IMR-90 (cell line): ENCODE data around the gene LRP3. TPM values are rescaled to one million over a fixed set of nuclear protein-coding genes. Genes with fewer than 3 reads are reported as not detected.

Source experiments
- ATAC-seq: fragments of 200-7000 bp; cut with Tn5 transposase; 2 replicates; pipeline ENCODE4 v1.9.1; 2020; ENCODE audit warnings: low read depth, mild to moderate bottlenecking, moderate library complexity
- BruUV-seq: library from RNA; stranded (reverse); fragments of 400-500 nt; replicated peaks from 2 replicates; lab custom pipeline; 2021; lab: Mats Ljungman, UMichigan
- CTCF ChIA-PET: fragments of 300-600 bp; formaldehyde crosslinking; extraction: SDS; loops from one replicate; lab custom pipeline; 2021; ENCODE audit warnings: antibody characterized with exemption; lab: Yijun Ruan, JAX
- POLR2A ChIA-PET: fragments of 300-600 bp; sonication (Branson Sonifier 250); formaldehyde crosslinking; loops from one replicate; lab custom pipeline; 2022; ENCODE audit warnings: antibody characterized with exemption; ENCODE audit not compliant: unreplicated experiment; lab: Charles Lee
- DNase-seq: peaks from one replicate; pipeline ENCODE4 v3.0.0; 2013
- H2AFZ ChIP-seq: replicated peaks from 2 replicates; pipeline ENCODE3; 2013; ENCODE audit warnings: low read length, mild to moderate bottlenecking; ENCODE audit not compliant: poor library complexity
- H2AK5ac ChIP-seq: 2 replicates; pipeline ENCODE4 v1.6.1; 2013; ENCODE audit warnings: low read depth, low read length, inconsistent platforms
- H2AK9ac ChIP-seq: replicated peaks from 2 replicates; pipeline ENCODE3; 2013; ENCODE audit warnings: mild to moderate bottlenecking, low read depth, low read length, moderate library complexity; ENCODE audit not compliant: poor library complexity
- H2BK120ac ChIP-seq: 2 replicates; pipeline ENCODE4 v1.6.1; 2013; ENCODE audit warnings: low read depth, low read length, inconsistent platforms
- H2BK15ac ChIP-seq: 3 replicates; pipeline ENCODE4 v1.6.1; 2013; ENCODE audit warnings: low read depth, low read length, inconsistent platforms
- H2BK20ac ChIP-seq: 2 replicates; pipeline ENCODE4 v1.6.1; 2013; ENCODE audit warnings: low read depth, mild to moderate bottlenecking, inconsistent platforms, low read length, moderate library complexity
- H2BK5ac ChIP-seq: 2 replicates; pipeline ENCODE4 v1.6.1; 2013; ENCODE audit warnings: mild to moderate bottlenecking, low read depth, low read length, inconsistent platforms; ENCODE audit not compliant: poor library complexity, severe bottlenecking
- H3K14ac ChIP-seq: replicated peaks from 2 replicates; pipeline ENCODE4 v1.6.1; 2013; ENCODE audit warnings: low read depth, low read length, inconsistent platforms
- H3K18ac ChIP-seq: 2 replicates; pipeline ENCODE4 v1.6.1; 2013; ENCODE audit warnings: low read depth, low read length, control low read depth
- H3K23ac ChIP-seq: 2 replicates; pipeline ENCODE4 v1.6.1; 2013; ENCODE audit warnings: low read depth, low read length, inconsistent platforms
- H3K27ac ChIP-seq: 2 replicates; pipeline ENCODE4 v1.5.1; 2013; ENCODE audit warnings: mild to moderate bottlenecking, control low read depth, low read length; ENCODE audit not compliant: insufficient read depth
- H3K27me3 ChIP-seq: 2 replicates; pipeline ENCODE4 v1.6.1; 2013; ENCODE audit warnings: low read length; ENCODE audit not compliant: control insufficient read depth, insufficient read depth
- H3K36me3 ChIP-seq: 2 replicates; pipeline ENCODE4 v1.6.1; 2013; ENCODE audit warnings: low read length, mixed read lengths; ENCODE audit not compliant: control insufficient read depth, insufficient read depth
- H3K4ac ChIP-seq: 2 replicates; pipeline ENCODE4 v1.6.1; 2013; ENCODE audit warnings: low read depth, low read length, inconsistent platforms
- H3K4me1 ChIP-seq: 2 replicates; pipeline ENCODE4 v1.6.1; 2013; ENCODE audit warnings: low read length, mixed read lengths; ENCODE audit not compliant: control insufficient read depth, insufficient read depth
- H3K4me2 ChIP-seq: 2 replicates; pipeline ENCODE4 v1.6.1; 2013; ENCODE audit warnings: low read depth, mild to moderate bottlenecking, control low read depth, low read length, moderate library complexity
- H3K4me3 ChIP-seq: 2 replicates; pipeline ENCODE4 v1.5.1; 2013; ENCODE audit warnings: low read depth, mild to moderate bottlenecking, control low read depth, low read length, moderate library complexity; ENCODE audit not compliant: insufficient read depth
- H3K56ac ChIP-seq: 2 replicates; pipeline ENCODE4 v1.6.1; 2013; ENCODE audit warnings: low read length, inconsistent platforms; ENCODE audit not compliant: insufficient read depth; ENCODE audit errors: extremely low read depth
- H3K79me1 ChIP-seq, 2 experiments: 2 replicates each; pipeline ENCODE4 v1.6.1; 2013; ENCODE audit warnings: low read length in 2 of 2, inconsistent platforms in 1 of 2, low read depth in 1 of 2
- H3K9ac ChIP-seq: 2 replicates; pipeline ENCODE4 v1.6.1; 2013; ENCODE audit warnings: low read depth, low read length, control low read depth
- H3K9me1 ChIP-seq: 2 replicates; pipeline ENCODE4 v1.6.1; 2013; ENCODE audit warnings: low read length, inconsistent platforms; ENCODE audit not compliant: insufficient read depth
- H3K9me3 ChIP-seq: 2 replicates; pipeline ENCODE4 v1.6.1; 2013; ENCODE audit warnings: low read length; ENCODE audit not compliant: control insufficient read depth, insufficient read depth
- H4K20me1 ChIP-seq: 2 replicates; pipeline ENCODE4 v1.6.1; 2013; ENCODE audit warnings: low read length, inconsistent platforms; ENCODE audit not compliant: insufficient read depth
- H4K5ac ChIP-seq: 2 replicates; pipeline ENCODE4 v1.6.1; 2013; ENCODE audit warnings: mild to moderate bottlenecking, low read depth, low read length, control low read depth
- H4K8ac ChIP-seq, 2 experiments: 2 replicates each; pipeline ENCODE4 v1.6.1; 2013; ENCODE audit warnings: low read depth in 2 of 2, low read length in 2 of 2, control low read depth in 1 of 2, inconsistent platforms in 1 of 2
- H4K91ac ChIP-seq: 2 replicates; pipeline ENCODE4 v1.6.1; 2013; ENCODE audit warnings: low read depth, low read length, inconsistent platforms; ENCODE audit not compliant: insufficient read depth
- BHLHE40 ChIP-seq: fragments of 150-350 bp; IDR thresholded peaks from 2 replicates; pipeline ENCODE4 v1.6.1; 2016; ENCODE audit warnings: mild to moderate bottlenecking, low read depth, low read length
- CEBPB ChIP-seq: IDR thresholded peaks from 2 replicates; pipeline ENCODE4 v1.6.1; 2012; ENCODE audit warnings: low read depth, low read length, improper control_type of control experiment
- CTCF ChIP-seq: conservative IDR thresholded peaks from 2 replicates; pipeline ENCODE4 v1.5.1; 2012; ENCODE audit warnings: mild to moderate bottlenecking, low read depth, low read length, improper control_type of control experiment
- ELK1 ChIP-seq: fragments of 150-350 bp; IDR thresholded peaks from 2 replicates; pipeline ENCODE4 v1.6.1; 2016; ENCODE audit warnings: low read depth, mild to moderate bottlenecking, low read length, moderate library complexity, borderline replicate concordance
- MXI1 ChIP-seq: IDR thresholded peaks from 2 replicates; pipeline ENCODE4 v1.6.1; 2012; ENCODE audit warnings: low read depth, mild to moderate bottlenecking, low read length, moderate library complexity, borderline replicate concordance
- NFE2L2 ChIP-seq: fragments of 150-350 bp; IDR thresholded peaks from 2 replicates; pipeline ENCODE4 v1.6.1; 2016; ENCODE audit warnings: low read depth, mild to moderate bottlenecking, low read length
- POLR2A ChIP-seq: IDR thresholded peaks from 2 replicates; pipeline ENCODE4 v1.6.1; 2012; ENCODE audit warnings: mild to moderate bottlenecking, low read depth, low read length
- RAD21 ChIP-seq: IDR thresholded peaks from 2 replicates; pipeline ENCODE4 v1.6.1; 2012; ENCODE audit warnings: low read length, improper control_type of control experiment
- RCOR1 ChIP-seq: IDR thresholded peaks from 2 replicates; pipeline ENCODE4 v1.6.1; 2012; ENCODE audit warnings: mild to moderate bottlenecking, low read length, improper control_type of control experiment; ENCODE audit not compliant: insufficient replicate concordance
- RFX5 ChIP-seq: IDR thresholded peaks from 2 replicates; pipeline ENCODE4 v1.8.0; 2012; ENCODE audit warnings: low read depth, mild to moderate bottlenecking, low read length, moderate library complexity
- WGBS, 2 experiments: methylation state at CpG; one replicate each; pipeline versions ENCODE4 v1.1.5 to v1.1.7; 2013; ENCODE audit warnings: missing lambda C conversion rate in 2 of 2; ENCODE audit not compliant: insufficient read length in 1 of 2; ENCODE audit errors: extremely low coverage in 2 of 2; 5-methylcytosine and 5-hydroxymethylcytosine counted together
- dilution Hi-C: fragments of 300-500 bp; cut with HindIII; formaldehyde crosslinking; loops from one replicate; pipeline ENCODE4 v1.14.3; 2018; ENCODE audit warnings: low sequenced_read_pairs; ENCODE audit not compliant: unreplicated experiment
- in situ Hi-C: fragments of 300-500 bp; cut with MboI; formaldehyde crosslinking; loops from 3 replicates; pipeline ENCODE4 v1.14.3; 2019; ENCODE audit warnings: low sequenced_read_pairs, inconsistent platforms, mixed read lengths
- intact Hi-C: fragments of 100-400 bp; cut with micrococcal nuclease; formaldehyde crosslinking; loops from 2 replicates; pipeline ENCODE4 v1.10.0; 2022
- polyA plus RNA-seq, 3 experiments: library from polyadenylated mRNA; depleted of rRNA; stranded (reverse); fragments of >200 nt; gene quantifications; 2 replicates each; pipeline ENCODE4 v1.2.3, GENCODE V29; 2012; ENCODE audit warnings: low replicate concordance in 1 of 3
- total RNA-seq: library from RNA; depleted of rRNA; stranded (reverse); fragments of >200 nt; gene quantifications from 2 replicates; pipeline ENCODE4 v1.2.3, GENCODE V29; 2012

The LRP3 gene
- total and polyA plus RNA-seq, 2 of the 4 experiments (the other 2 are of a cell fraction), result 8.4 to 20.2 TPM

GRCh38 chr19:33159149-33159548 lies 35.0 kb upstream of the LRP3 start:
- Histone ChIP-seq H3K23ac (no peak overlapping the region), H3K56ac (no peak overlapping the region), H3K4ac (no peak overlapping the region), H3K36me3 (no peaks in the 10 kb centered on the region), H3K14ac (no peak overlapping the region), H3K9me1 (no peaks in the 10 kb centered on the region), H3K4me2 (no peak overlapping the region), H3K9ac (no peak overlapping the region), H3K18ac (no peak overlapping the region), H4K20me1 (no peaks in the 10 kb centered on the region), H3K79me1 (no peaks in the 10 kb centered on the region), H4K8ac (no peak overlapping the region), H2BK20ac (no peak overlapping the region), H2AFZ (no peak overlapping the region), H4K5ac (no peak overlapping the region), H2BK120ac (no peak overlapping the region), H2AK5ac (no peak overlapping the region), H4K91ac (no peak overlapping the region), H3K9me3 (no peaks in the 10 kb centered on the region), H2BK15ac (no peak overlapping the region), H2AK9ac (no peak overlapping the region), H2BK5ac (no peak overlapping the region), H3K27ac (no peak overlapping the region), H3K4me3 (no peak overlapping the region), H3K27me3 (no peaks in the 10 kb centered on the region), H3K4me1 (peaks cover 3% of the 10 kb centered on the region)
- POLR2A ChIA-PET, result no interaction called here
- ATAC-seq (no peak), DNase-seq (no peak)
- dilution Hi-C loops, result no loop called here
- CTCF ChIA-PET, result interaction anchor here (1.2 kb wide), 1 partner anchor 15 kb away, joined by 4 read pairs; no protein-coding TSS in a partner anchor
- TF ChIP-seq CEBPB (no peak), BHLHE40 (no peak), CTCF (no peak), RAD21 (no peak), ELK1 (no peak), POLR2A (no peak), RCOR1 (no peak), NFE2L2 (no peak), MXI1 (no peak), RFX5 (no peak)
- intact Hi-C loops, result no loop called here
- WGBS, 2 experiments, result no CpG with 5 or more reads among the region's 4 CpGs
- BruUV-seq, result no TSS peak
- in situ Hi-C loops, result no loop called here
